Ascending aorta (tissue), 2 donors: Measurements from ENCODE around the gene PHB1. TPM values are rescaled to one million over a fixed set of nuclear protein-coding genes. Genes with fewer than 3 reads are reported as not detected.

Experiments
- DNase-seq, 2 donors: peaks; one replicate each; pipeline ENCODE4 v3.0.0-alpha.2; 2019; ENCODE audit warnings: low spot score in 2 of 2
- H3K27ac ChIP-seq, 2 donors: fragments of 200-600 bp; sonication (generic); one replicate each; pipeline ENCODE4 v1.5.1; 2016 to 2017; ENCODE audit warnings: mild to moderate bottlenecking in 1 of 2
- H3K27me3 ChIP-seq: fragments of 200-600 bp; sonication (generic); one replicate; pipeline ENCODE4 v1.5.1; 2017
- H3K36me3 ChIP-seq, 2 donors: fragments of 200-600 bp; sonication (generic); one replicate each; pipeline ENCODE4 v1.5.1; 2016
- H3K4me1 ChIP-seq, 2 donors: fragments of 200-600 bp; sonication (generic); one replicate each; pipeline ENCODE4 v1.5.1; 2016 to 2017; ENCODE audit warnings: mild to moderate bottlenecking in 1 of 2
- H3K4me3 ChIP-seq, 2 donors: fragments of 200-600 bp; sonication (generic); one replicate each; pipeline ENCODE4 v1.5.1; 2016 to 2017; ENCODE audit warnings: mild to moderate bottlenecking in 1 of 2
- H3K9me3 ChIP-seq, 2 donors: fragments of 200-600 bp; sonication (generic); one replicate each; pipeline ENCODE4 v1.5.1; 2016
- intact Hi-C: fragments of 100-400 bp; cut with DNase I; formaldehyde crosslinking; loops from one replicate; pipeline ENCODE4 v1.15.1; 2023
- total RNA-seq: library from RNA; depleted of rRNA; stranded (reverse); fragments of >200 nt; gene quantifications from one replicate; pipeline ENCODE4 v1.1.0, GENCODE V29; 2016
- TF ChIP-seq, protein P1 (sequence below), 3 experiments: fragments of 200-600 bp in 2 of 3; fragments of 450-650 bp in 1 of 3; sonication (generic) in 2 of 3; IDR thresholded peaks; one replicate each; pipeline ENCODE4 v1.5.1; 2016 to 2019; ENCODE audit warnings: antibody characterized with exemption in 3 of 3, mild to moderate bottlenecking in 1 of 3, moderate library complexity in 1 of 3

The PHB1 gene
- total RNA-seq, 1 donor from 2014 or later = 79.6 TPM

DNA sequence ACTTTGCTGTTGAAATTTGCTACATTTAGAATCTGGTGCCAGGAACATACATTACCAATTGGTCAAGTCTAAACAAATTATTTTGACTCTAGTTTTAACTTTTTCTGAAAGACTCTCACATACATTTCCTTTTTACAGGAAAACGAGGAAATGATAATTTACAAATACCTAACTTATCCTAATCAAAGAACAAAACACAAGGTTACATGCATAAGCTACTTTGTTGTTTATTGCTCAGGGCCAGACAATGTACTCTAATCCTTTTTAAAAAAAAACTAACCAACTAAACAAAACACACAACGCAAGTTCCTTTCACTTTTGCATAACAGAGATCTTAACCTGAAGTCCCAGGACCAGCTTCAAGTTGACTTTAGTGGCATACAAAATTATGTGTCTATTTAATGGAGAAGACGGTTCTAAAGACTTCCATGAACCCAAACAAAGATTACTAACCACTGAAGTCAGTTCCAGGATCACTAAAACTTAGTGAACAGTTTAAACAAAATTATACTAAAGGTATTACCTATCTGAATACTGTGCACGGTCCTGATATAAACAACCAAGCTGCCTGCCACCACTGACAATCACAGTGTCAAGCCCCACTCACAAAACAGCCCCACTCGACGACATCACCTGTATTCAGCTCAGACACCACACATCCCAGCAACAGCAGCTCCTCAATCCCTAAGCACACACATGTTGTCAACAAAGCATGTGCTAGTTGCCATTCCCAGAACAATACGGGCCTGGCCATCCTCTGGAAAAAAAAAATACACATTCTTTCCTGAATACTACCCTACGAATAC lies 54.5 kb downstream of the PHB1 start:
- Histone ChIP-seq H3K4me1 (peaks cover 3% of the 10 kb centered on the region in 2 donors), H3K27ac (no peak overlapping the region), H3K4me3 (peak overlapping the region; percentile 77 to 100), H3K9me3 (no peaks in the 10 kb centered on the region), H3K27me3 (no peaks in the 10 kb centered on the region), H3K36me3 (no peaks in the 10 kb centered on the region)
- TF ChIP-seq, protein P1, sequence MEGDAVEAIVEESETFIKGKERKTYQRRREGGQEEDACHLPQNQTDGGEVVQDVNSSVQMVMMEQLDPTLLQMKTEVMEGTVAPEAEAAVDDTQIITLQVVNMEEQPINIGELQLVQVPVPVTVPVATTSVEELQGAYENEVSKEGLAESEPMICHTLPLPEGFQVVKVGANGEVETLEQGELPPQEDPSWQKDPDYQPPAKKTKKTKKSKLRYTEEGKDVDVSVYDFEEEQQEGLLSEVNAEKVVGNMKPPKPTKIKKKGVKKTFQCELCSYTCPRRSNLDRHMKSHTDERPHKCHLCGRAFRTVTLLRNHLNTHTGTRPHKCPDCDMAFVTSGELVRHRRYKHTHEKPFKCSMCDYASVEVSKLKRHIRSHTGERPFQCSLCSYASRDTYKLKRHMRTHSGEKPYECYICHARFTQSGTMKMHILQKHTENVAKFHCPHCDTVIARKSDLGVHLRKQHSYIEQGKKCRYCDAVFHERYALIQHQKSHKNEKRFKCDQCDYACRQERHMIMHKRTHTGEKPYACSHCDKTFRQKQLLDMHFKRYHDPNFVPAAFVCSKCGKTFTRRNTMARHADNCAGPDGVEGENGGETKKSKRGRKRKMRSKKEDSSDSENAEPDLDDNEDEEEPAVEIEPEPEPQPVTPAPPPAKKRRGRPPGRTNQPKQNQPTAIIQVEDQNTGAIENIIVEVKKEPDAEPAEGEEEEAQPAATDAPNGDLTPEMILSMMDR (IDR thresholded peaks at IDR 0.05) = no peak
- DNase-seq = peak in 1 of 2 donors; percentile 43
- intact Hi-C loops = no loop called here

DNA sequence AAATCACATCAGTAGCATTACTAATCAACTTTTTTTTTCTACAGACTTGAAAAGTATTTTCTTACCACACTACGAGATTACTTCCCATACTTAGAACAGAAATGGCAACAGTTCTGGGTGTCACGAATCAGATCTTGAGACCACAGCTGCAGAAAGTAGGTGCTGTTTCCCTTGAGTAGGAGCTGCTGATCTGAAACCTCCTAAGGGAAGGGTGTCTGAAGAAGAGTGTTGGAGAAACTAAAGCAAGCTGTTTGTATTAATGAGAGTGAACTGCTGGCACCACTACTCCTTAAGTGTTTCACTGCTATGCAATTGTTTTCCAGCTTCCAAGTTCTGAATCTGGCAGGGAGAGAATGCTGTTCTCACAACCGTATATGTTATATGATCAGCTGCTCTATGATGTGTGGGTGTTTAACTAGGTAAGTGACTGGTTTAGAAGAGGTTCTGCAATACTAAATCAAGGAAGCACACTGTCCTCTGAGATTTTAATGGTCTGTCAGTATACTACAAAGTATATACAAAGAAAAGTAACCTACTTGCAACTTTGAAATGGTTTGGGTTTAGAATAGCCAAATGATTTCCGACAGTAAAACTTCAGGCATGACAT lies 55.9 kb downstream of the PHB1 start:
- no peaks in the 10 kb centered on the region for H3K27me3 ChIP-seq
- intact Hi-C loops = no loop called here
- H3K4me3 ChIP-seq = no peak overlapping the region
- TF ChIP-seq, protein P1 (IDR thresholded peaks at IDR 0.05) = no peak
- no peak for DNase-seq
- H3K27ac ChIP-seq = no peak overlapping the region
- H3K9me3 ChIP-seq = no peaks in the 10 kb centered on the region
- H3K4me1 ChIP-seq = peaks cover 3 to 5% of the 10 kb centered on the region in 2 donors
- no peaks in the 10 kb centered on the region for H3K36me3 ChIP-seq

DNA sequence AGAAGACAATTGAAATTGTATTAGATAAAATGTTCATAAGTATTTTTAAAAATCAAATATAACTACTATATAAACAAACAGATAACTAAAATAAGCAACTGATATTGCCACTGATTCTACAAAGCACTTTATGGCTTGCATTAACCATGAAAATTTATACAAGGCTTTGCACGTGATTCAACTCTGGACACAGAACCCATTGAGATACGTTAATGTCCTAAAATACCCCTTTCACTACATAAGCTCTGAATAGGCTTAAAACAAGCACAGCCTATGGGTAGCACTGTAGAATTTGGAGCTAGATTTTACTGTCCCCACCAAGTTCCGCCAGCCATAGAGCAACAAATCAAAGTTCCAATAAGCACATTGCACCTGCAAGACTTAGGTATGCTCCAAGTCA lies 57.2 kb downstream of the PHB1 start:
- intact Hi-C loops = no loop called here
- H3K27ac ChIP-seq = no peak overlapping the region
- TF ChIP-seq, protein P1 (IDR thresholded peaks at IDR 0.05) = no peak
- H3K4me3 ChIP-seq = no peak overlapping the region
- no peaks in the 10 kb centered on the region for H3K27me3 ChIP-seq
- H3K36me3 ChIP-seq = no peaks in the 10 kb centered on the region
- H3K9me3 ChIP-seq = no peaks in the 10 kb centered on the region
- DNase-seq = no peak
- H3K4me1 ChIP-seq = peaks cover 3 to 8% of the 10 kb centered on the region in 2 donors

DNA sequence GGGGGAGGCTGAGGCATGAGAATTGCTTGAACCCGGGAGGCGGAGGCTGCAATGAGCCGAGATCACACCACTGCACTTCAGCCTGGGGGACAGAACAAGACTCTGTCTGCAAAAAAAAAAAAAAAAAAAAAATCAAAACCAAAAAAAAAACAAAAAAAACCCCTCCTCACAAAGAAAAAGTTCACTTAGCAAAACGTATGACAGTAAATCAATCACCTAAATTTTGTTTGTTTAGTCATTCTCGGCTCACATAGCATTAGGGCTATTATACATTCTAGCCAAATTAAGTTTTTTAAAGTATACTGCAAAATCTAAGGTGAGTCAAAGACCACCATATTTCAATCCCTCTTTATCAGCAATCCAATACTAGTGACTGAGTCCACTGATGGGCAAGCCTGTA lies 58.4 kb downstream of the PHB1 start:
- no peaks in the 10 kb centered on the region for H3K36me3 ChIP-seq
- DNase-seq = no peak
- H3K27me3 ChIP-seq = no peaks in the 10 kb centered on the region
- H3K4me3 ChIP-seq = no peak overlapping the region
- peaks cover 3 to 8% of the 10 kb centered on the region in 2 donors for H3K4me1 ChIP-seq
- no peaks in the 10 kb centered on the region for H3K9me3 ChIP-seq
- TF ChIP-seq, protein P1 (IDR thresholded peaks at IDR 0.05) = no peak
- no peak overlapping the region for H3K27ac ChIP-seq
- intact Hi-C loops = no loop called here

Other genes starting within 250 kb of the PHB1 start
- not detected for gene GNGT2, start 204.3 kb downstream of the PHB1 start, total RNA-seq
- 35.1 TPM for gene ABI3, start 204.2 kb downstream of the PHB1 start, total RNA-seq
- not detected for gene PHOSPHO1, start 184.1 kb downstream of the PHB1 start, total RNA-seq
- 13.5 TPM for gene ZNF652, start 52.6 kb downstream of the PHB1 start, total RNA-seq
- 53.0 TPM for gene NGFR, start 80.4 kb upstream of the PHB1 start, total RNA-seq
- gene NXPH3, start 161.0 kb upstream of the PHB1 start, total RNA-seq = 30.3 TPM